T-helper 2 cell treated with Interferon-gamma antibody and Interleukin-4, amounts not matched to agents 100 ng/mL and 5 ng/mL, for 36 hours (primary cell): Measurements from ENCODE around the gene TRIM10. TPM values are rescaled to one million over a fixed set of nuclear protein-coding genes. Genes with fewer than 3 reads are reported as not detected.
"Not testable (repeated sequence)": the region's sequence is repeated elsewhere in the genome, so short reads cannot be mapped to it uniquely, and the experiment has no call there.

Source experiments
- intact Hi-C: fragments of 100-400 bp; cut with micrococcal nuclease; formaldehyde crosslinking; loops from one replicate; pipeline ENCODE4 v1.15.1; 2023
- total RNA-seq: library from RNA; stranded (reverse); gene quantifications from 2 replicates; pipeline ENCODE4 v1.2.3, GENCODE V29; 2022

The TRIM10 gene
- total RNA-seq, 1 donor from 2014 or later: 0.05 TPM

- intact Hi-C loops: no loop called here
These were observed 30.8 kb downstream of the TRIM10 start for GRCh38 chr6:30130179-30130679.

- intact Hi-C loops: no loop called here
These were observed 31.5 kb downstream of the TRIM10 start for GRCh38 chr6:30129265-30130178.

- intact Hi-C loops: no loop called here
These were observed 33.5 kb downstream of the TRIM10 start for GRCh38 chr6:30127238-30128093.

- intact Hi-C loops: no loop called here
These were observed 38.5 kb downstream of the TRIM10 start for GRCh38 chr6:30122515-30122914.

GRCh38 chr6:30121446-30122366, 39.3 kb downstream of the TRIM10 start:
- intact Hi-C loops: no loop called here

GRCh38 chr6:30118691-30119090, 42.3 kb downstream of the TRIM10 start:
- intact Hi-C loops: not testable (repeated sequence)

GRCh38 chr6:30116724-30117123, 44.3 kb downstream of the TRIM10 start:
- intact Hi-C loops: no loop called here

- intact Hi-C loops: no loop called here
These were observed 47.2 kb downstream of the TRIM10 start for GRCh38 chr6:30113841-30114240.

- intact Hi-C loops: no loop called here
These were observed 47.8 kb downstream of the TRIM10 start, which contains the start of gene TRIM31 for GRCh38 chr6:30113003-30113759. TRIM31 (minus strand) TSS chr6:30113090; CDS start chr6:30112805, 285 bp downstream.

- intact Hi-C loops: no loop called here
These were observed 48.5 kb downstream of the TRIM10 start for GRCh38 chr6:30112402-30112994.

- intact Hi-C loops: no loop called here
These were observed 49.6 kb downstream of the TRIM10 start for GRCh38 chr6:30111266-30111856.

- intact Hi-C loops: loop anchor here (5.0 kb wide), 2 partner anchors 37 to 108 kb away; partner anchors contain the start of genes PPP1R11 and TRIM26
These were observed 56.4 kb downstream of the TRIM10 start for GRCh38 chr6:30104661-30105060.

- intact Hi-C loops: loop anchor here (1.0 to 5.0 kb wide), 5 partner anchors 27 to 293 kb away; partner anchors contain the start of genes PPP1R11 and TRIM26
These were observed 57.2 kb downstream of the TRIM10 start for GRCh38 chr6:30103872-30104179.

GRCh38 chr6:30102970-30103871, 57.8 kb downstream of the TRIM10 start:
- intact Hi-C loops: loop anchor here (1.0 to 5.0 kb wide), 5 partner anchors 28 to 294 kb away; partner anchors contain the start of genes PPP1R11 and TRIM26

- intact Hi-C loops: loop anchor here (5.0 kb wide), 2 partner anchors 35 to 110 kb away; partner anchors contain the start of genes PPP1R11 and TRIM26
These were observed 58.5 kb downstream of the TRIM10 start for GRCh38 chr6:30102414-30102969.
